ENCODE measurements around the gene SHBG. TPM values are rescaled to one million over a fixed set of nuclear protein-coding genes. Genes with fewer than 3 reads are reported as not detected.

SHBG gene
- total and polyA plus RNA-seq, 2 of the 8 experiments (the other 6 are each of a cell fraction or from before 2014, with no cell fraction given): 1.1 to 1.2 TPM

- TF ChIP-seq CHD7 (IDR thresholded peaks at IDR 0.05; ENCODE audit: insufficient replicate concordance, low read length): peak; percentile 72
- TF ChIP-seq SIN3A (conservative IDR thresholded peaks at IDR 0.05 in 1 of 2, IDR thresholded peaks at IDR 0.05 in 1 of 2; ENCODE audit: low read depth in 1 of 2, low read length in 2 of 2): no peak; a peak in 1 of 4 replicates
- TF ChIP-seq HDAC2 (IDR thresholded peaks at IDR 0.05; ENCODE audit: borderline replicate concordance in 1 of 2, low read depth in 2 of 2, low read length in 2 of 2): peak in 1 of 2 experiments; percentile 12; a peak in 1 of 4 replicates
- TF ChIP-seq BRCA1 (IDR thresholded peaks at IDR 0.05; ENCODE audit: low read depth, low read length): no peak
- TF ChIP-seq JUN (IDR thresholded peaks at IDR 0.05; ENCODE audit: low read depth, low read length): no peak
- peak; percentile 58 for TF ChIP-seq KDM4A (IDR thresholded peaks at IDR 0.05; ENCODE audit: low read depth, low read length, severe bottlenecking)
- TF ChIP-seq KDM1A (IDR thresholded peaks at IDR 0.05; ENCODE audit: borderline replicate concordance, low read length): 0 out of 2 replicates have a peak, but pooled peaks have one; percentile 9
- no peak for TF ChIP-seq MAX (IDR thresholded peaks at IDR 0.05)
- no peak for TF ChIP-seq YY1 (IDR thresholded peaks at IDR 0.05; ENCODE audit: low read depth, low read length)
- TF ChIP-seq HDAC6 (IDR thresholded peaks at IDR 0.05; ENCODE audit: low read depth, low read length): no peak
Observed at GRCh38 chr17:7651097-7651664, 21.2 kb downstream of the SHBG start (continued).
